Upper lobe of right lung (tissue), 1 donor: Measurements from ENCODE around the gene HERC4. TPM values are rescaled to one million over a fixed set of nuclear protein-coding genes. Genes with fewer than 3 reads are reported as not detected.

Experiments used
- ATAC-seq: fragments of 200-7000 bp; cut with Tn5 transposase; one replicate; pipeline ENCODE4 v1.9.1; 2020; ENCODE audit warnings: mild to moderate bottlenecking, moderate library complexity
- DNase-seq: peaks from one replicate; pipeline ENCODE4 v3.0.0-alpha.2; 2020
- H3K27ac ChIP-seq: fragments of 200-600 bp; one replicate; pipeline ENCODE4 v1.8.0; 2022
- H3K27me3 ChIP-seq: fragments of 200-600 bp; one replicate; pipeline ENCODE4 v1.8.0; 2022; ENCODE audit warnings: mild to moderate bottlenecking
- H3K36me3 ChIP-seq: fragments of 200-600 bp; one replicate; pipeline ENCODE4 v1.8.0; 2022
- H3K4me1 ChIP-seq: fragments of 200-600 bp; one replicate; pipeline ENCODE4 v1.8.0; 2022
- H3K4me3 ChIP-seq: fragments of 200-600 bp; one replicate; pipeline ENCODE4 v1.8.0; 2022; ENCODE audit warnings: mild to moderate bottlenecking
- H3K9me3 ChIP-seq: fragments of 200-600 bp; one replicate; pipeline ENCODE4 v1.8.0; 2022
- intact Hi-C: fragments of 100-400 bp; cut with DNase I; formaldehyde crosslinking; loops from one replicate; pipeline ENCODE4 v1.11.0; 2022
- total RNA-seq: library from RNA; stranded (reverse); fragmentation: NEBNext Ultra II Directional; extraction: Animal tissue kit (Norgen Biotek cat#: 25700); gene quantifications from one replicate; pipeline ENCODE4 v1.2.1, GENCODE V29; 2021
- TF ChIP-seq, protein P1 (sequence below): fragments of 200-600 bp; IDR thresholded peaks from one replicate; pipeline ENCODE4 v1.8.0; 2022; ENCODE audit warnings: antibody characterized with exemption
- donor health status: DM: no; HTN: yes; CAD: no; lungs with severe emphysema.

Gene HERC4
- total RNA-seq, 1 donor from 2014 or later = 55.1 TPM

DNA sequence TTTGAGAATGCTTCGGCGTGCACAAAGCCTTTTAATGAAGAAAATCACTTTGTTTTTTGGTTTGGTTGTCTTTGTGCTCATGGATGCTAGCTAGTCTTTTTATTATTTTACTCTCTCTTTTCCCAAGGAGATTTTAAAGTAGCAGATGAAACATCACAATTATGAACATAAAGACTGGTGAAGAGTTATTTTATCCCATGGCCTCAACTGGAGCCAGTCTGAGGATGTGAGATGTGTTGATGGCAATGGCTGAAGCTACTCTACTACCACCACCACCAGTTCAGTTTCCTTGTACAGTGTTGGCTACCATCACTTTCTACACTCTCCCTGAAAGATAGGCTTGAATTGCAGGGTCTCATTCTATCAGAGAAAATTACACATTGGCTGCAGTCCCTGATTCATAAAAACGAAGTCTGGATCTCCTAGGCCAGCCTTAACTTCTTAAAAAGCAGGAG is 494 bp upstream of the HERC4 start:
- ATAC-seq (no peak), DNase-seq (no peak)
- Histone ChIP-seq H3K9me3 (no peaks in the 10 kb centered on the region), H3K27me3 (no peaks in the 10 kb centered on the region), H3K4me3 (peak overlapping the region; percentile 89), H3K27ac (peak overlapping the region; percentile 97), H3K36me3 (no peaks in the 10 kb centered on the region), H3K4me1 (peaks cover 20% of the 10 kb centered on the region)
- TF ChIP-seq, protein P1, sequence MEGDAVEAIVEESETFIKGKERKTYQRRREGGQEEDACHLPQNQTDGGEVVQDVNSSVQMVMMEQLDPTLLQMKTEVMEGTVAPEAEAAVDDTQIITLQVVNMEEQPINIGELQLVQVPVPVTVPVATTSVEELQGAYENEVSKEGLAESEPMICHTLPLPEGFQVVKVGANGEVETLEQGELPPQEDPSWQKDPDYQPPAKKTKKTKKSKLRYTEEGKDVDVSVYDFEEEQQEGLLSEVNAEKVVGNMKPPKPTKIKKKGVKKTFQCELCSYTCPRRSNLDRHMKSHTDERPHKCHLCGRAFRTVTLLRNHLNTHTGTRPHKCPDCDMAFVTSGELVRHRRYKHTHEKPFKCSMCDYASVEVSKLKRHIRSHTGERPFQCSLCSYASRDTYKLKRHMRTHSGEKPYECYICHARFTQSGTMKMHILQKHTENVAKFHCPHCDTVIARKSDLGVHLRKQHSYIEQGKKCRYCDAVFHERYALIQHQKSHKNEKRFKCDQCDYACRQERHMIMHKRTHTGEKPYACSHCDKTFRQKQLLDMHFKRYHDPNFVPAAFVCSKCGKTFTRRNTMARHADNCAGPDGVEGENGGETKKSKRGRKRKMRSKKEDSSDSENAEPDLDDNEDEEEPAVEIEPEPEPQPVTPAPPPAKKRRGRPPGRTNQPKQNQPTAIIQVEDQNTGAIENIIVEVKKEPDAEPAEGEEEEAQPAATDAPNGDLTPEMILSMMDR = no peak
- intact Hi-C loops = no loop called here

DNA sequence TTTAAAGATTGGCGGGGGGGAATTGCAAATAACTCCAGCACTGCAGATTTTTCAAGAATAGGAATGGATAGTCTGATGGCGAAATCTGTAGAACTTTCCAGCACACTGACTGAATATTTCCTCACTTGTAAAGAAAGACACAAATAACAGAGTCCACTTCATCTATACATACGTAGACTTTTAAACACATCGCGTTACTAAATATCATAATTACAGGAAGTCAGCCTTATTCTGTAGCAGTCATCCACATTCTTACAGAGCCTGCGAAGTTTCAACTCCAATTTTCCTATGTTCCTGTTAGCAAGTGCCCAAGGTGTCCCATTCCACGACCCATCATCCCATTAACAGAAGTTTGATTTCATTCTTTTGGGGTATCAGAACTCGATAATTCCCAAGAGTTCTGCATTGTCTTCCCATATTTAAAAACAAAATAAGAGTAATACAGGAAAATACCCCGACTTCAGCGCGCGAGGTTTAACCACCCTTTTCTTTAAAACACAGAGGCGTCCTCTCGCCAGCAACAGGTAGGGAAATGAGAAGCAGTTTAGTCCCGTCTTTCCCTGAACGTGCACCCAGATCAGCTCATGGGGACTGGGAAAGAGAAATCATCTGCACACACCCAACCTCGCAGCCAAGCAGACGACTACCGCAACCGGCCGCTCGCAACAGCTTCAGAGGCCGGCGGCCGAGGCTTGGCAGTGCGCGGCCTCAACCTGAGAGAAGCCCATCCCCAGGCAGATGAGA is 880 bp downstream of the HERC4 start:
- H3K36me3 ChIP-seq = peaks cover 13% of the 10 kb centered on the region
- no peaks in the 10 kb centered on the region for H3K9me3 ChIP-seq
- H3K27me3 ChIP-seq = no peaks in the 10 kb centered on the region
- DNase-seq (no peak), ATAC-seq (no peak)
- intact Hi-C loops = no loop called here
- H3K4me3 ChIP-seq = peak overlapping the region; percentile 89
- TF ChIP-seq, protein P1 = no peak
- peak overlapping the region; percentile 97 for H3K27ac ChIP-seq
- H3K4me1 ChIP-seq = peaks cover 20% of the 10 kb centered on the region

GRCh38 chr10:68073631-68074030 is 1.5 kb downstream of the HERC4 start:
- TF ChIP-seq, protein P1 = no peak
- no peaks in the 10 kb centered on the region for H3K9me3 ChIP-seq
- peaks cover 13% of the 10 kb centered on the region for H3K36me3 ChIP-seq
- H3K4me3 ChIP-seq = peak overlapping the region; percentile 89
- peaks cover 20% of the 10 kb centered on the region for H3K4me1 ChIP-seq
- ATAC-seq = no peak
- intact Hi-C loops = no loop called here
- no peaks in the 10 kb centered on the region for H3K27me3 ChIP-seq
- DNase-seq = no peak
- peak overlapping the region; percentile 97 for H3K27ac ChIP-seq

GRCh38 chr10:68067508-68067907 is 7.6 kb downstream of the HERC4 start:
- Histone ChIP-seq H3K36me3 (peaks cover 13% of the 10 kb centered on the region), H3K9me3 (no peaks in the 10 kb centered on the region), H3K4me1 (peaks cover 16% of the 10 kb centered on the region), H3K27me3 (no peaks in the 10 kb centered on the region), H3K4me3 (no peak overlapping the region), H3K27ac (no peak overlapping the region)
- TF ChIP-seq, protein P1 = no peak
- DNase-seq (no peak), ATAC-seq (no peak)
- intact Hi-C loops = no loop called here

DNA sequence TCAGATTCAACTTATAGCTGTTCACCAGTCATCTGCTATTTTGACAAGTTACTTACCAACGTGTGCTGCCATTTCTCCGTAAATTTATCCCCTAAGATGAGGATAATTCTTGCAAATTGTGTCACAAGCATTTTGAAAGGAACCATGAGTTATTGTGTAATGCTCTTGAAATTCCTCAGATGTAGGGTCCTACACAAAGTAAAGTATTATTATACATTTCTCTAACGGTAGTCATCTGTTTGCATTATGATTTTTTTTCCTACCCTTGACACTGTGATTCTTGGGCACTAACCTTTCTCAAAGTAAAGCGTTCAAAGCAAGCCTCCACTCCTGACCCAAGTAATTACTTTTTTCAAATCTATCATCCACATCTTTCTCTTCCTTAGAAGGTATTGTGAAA is 8.1 kb downstream of the HERC4 start:
- Histone ChIP-seq H3K27me3 (no peaks in the 10 kb centered on the region), H3K27ac (no peak overlapping the region), H3K9me3 (no peaks in the 10 kb centered on the region), H3K4me1 (peaks cover 11% of the 10 kb centered on the region), H3K36me3 (peaks cover 13% of the 10 kb centered on the region), H3K4me3 (no peak overlapping the region)
- ATAC-seq = peak; percentile 39
- intact Hi-C loops = no loop called here
- DNase-seq = no peak
- TF ChIP-seq, protein P1 = no peak
